Ureter (tissue), 1 donor: Measurements from ENCODE around the gene ANK3. TPM values are rescaled to one million over a fixed set of nuclear protein-coding genes. Genes with fewer than 3 reads are reported as not detected.

Experiments
- DNase-seq: peaks from one replicate; pipeline ENCODE4 v3.0.0-alpha.2; 2020; ENCODE audit warnings: low spot score
- total RNA-seq: library from RNA; stranded (reverse); gene quantifications from one replicate; pipeline ENCODE4 v1.2.4, GENCODE V29; 2023
- donor health status: DM: yes; HTN: yes; CAD: no.

Gene ANK3
- total RNA-seq, 1 donor from 2014 or later = 86.0 TPM

- no peak for DNase-seq
Measured at GRCh38 chr10:60377955-60378354, 11.7 kb downstream of the ANK3 start.

GRCh38 chr10:60377042-60377352 lies 12.7 kb downstream of the ANK3 start:
- no peak for DNase-seq

DNA sequence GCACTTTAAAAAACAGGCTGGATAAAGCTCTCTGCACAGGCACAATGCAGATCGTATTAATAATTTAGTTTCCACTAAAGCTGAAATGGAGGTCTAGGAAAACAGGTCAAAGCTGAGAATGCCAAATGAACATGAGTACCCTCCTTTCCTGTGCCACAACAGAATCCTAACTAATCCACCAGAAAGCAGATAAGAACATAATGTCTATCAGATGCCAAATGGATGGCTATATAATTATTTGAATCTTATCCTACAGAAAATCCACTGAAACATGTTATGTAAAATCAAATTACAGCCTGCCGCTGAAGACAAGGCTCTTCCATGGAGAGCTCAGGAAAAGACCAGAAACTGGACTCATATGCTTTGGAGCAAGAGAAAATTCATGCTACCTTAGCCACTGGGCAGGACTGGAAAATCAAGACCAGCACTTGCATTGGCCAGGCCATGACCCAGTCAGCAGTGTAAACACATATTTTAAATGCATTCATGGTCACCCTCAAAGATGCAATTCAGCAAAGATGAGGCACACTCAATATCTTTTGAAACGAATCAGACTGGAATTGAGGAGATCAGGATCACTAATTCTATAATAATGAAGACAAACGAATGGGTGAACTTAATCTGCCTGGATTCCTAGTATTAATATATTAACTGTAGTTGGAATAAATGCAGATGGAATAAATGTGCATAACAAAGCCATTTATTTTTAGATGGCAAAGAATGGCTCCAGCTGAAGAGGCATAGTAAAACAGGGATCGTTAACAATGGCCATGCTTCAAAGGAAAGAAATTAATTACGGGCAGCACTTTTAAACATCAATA lies 13.2 kb downstream of the ANK3 start:
- DNase-seq = no peak

DNA sequence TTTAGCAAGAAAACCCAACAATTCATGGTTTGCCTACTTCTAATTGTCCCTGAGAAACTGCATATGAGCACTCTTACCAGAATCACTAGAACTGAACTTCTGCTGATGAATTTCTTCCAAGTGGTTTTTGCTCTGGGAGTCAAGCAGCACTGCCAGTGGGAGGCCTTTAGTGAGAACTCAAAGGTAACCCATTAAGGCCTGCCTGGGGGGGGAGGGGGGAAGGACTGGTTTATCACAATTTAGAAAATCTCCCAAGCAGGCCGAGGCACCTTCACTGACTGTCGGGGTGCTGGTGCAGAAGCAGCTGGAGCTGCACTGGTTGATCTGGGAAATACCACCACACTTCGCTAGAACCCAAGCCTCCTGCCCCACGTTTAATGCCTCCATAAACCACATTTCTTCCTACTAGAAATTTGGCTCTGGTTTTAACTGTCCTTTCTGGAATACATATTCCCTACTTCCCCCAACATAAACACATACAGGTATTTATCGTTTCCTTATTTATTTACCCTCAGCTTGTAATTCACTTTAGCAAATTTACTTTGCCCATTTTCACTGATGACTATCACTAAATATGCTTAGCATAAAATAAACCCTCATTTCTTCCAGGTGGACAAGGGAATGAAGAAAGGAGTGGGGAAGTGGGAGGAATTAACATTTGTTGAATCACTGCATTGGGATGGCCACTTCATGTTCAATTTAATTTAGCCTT lies 14.2 kb downstream of the ANK3 start:
- no peak for DNase-seq

DNA sequence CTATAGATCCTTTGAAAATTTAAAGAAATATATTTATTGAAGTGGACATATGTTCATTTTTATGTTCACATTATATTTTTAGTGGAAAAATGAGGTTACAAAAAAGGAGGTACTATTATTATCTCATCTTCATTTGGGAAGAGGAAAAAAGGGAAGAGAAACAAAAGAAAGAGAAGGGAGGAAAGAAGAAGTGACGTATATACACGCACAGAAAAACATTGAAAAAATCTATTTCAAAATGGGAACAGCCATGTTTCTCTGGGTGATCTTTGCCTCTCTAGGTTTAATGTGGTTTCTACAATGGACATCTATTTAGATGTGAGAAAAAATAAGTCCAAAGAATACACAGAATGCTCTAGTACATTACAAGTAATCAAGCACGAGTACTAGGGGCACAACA lies 14.8 kb downstream of the ANK3 start:
- no peak for DNase-seq

DNA sequence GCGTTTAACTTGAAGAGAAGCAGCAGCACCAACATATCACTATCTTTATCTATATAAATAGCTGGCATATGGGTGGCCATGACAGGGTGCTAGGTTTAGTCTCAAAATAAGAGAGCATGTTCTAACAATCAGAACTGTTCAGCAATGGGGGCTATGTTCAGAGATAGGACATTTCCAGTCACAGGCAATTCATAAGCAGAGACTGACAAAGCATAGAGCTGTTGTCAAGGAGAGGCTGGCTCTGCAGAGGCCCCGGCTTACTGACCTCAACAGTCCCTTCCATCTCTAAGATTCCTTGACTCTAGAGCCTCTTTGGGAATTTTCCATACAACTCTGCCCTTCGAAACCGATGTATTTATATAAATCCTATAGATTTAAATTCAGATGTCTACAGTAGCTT lies 17.2 kb downstream of the ANK3 start:
- no peak for DNase-seq

DNA sequence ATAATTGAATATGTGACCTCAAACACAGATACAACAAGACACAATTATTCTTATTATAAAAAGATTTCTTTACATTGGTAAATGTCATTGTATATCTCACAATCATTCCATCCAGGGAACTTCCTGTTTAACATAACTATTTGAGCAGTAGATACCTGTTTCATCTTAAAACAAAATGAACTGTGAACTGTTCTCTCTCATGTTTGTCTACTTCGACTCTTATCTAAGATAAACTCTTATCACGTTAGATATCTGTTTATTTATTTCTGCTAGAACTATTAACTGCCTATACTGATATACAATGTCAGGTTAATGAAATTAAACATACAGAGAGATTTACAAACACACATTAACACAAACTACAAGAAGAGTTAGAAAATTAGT lies 20.1 kb downstream of the ANK3 start:
- DNase-seq = no peak

- DNase-seq = no peak
Measured at GRCh38 chr10:60368875-60369546, 20.7 kb downstream of the ANK3 start.

DNA sequence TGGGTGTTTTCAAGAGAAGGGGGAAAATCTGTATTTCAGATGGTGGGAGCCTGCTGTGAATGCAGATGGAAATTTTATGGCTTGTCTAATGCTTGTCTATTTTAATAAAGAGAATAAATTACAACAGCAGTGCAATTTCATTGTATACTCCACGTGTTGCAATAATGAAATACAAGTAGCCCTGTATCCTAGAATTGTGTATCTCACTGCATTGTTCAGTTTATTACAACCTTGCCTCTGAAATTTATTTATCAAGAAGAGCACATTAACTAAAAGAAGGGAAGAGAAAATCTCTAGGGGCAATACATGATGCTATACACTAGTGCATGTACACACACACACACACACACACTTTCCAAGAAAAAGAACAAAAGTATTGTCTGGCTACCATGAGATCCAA lies 21.8 kb downstream of the ANK3 start:
- no peak for DNase-seq

DNA sequence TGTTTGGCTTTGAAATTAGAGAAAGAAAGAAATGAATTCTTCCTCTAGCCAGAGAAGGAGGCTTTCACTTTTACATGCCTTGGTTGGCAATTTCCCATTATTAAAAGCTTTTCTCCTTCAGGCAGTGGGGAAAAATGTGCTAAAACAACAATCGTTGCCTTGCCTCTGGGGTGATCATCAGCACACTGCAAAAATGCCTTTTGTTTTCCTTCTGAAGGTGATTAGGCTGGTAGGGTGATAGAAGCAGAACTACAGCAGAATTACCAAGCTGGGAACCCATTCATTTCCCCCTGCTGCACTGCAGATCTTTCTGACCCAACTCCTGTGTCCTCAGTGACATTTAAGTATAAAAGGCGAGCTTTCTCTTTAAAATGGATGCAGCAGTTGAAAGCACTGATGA lies 22.2 kb downstream of the ANK3 start:
- no peak for DNase-seq

DNA sequence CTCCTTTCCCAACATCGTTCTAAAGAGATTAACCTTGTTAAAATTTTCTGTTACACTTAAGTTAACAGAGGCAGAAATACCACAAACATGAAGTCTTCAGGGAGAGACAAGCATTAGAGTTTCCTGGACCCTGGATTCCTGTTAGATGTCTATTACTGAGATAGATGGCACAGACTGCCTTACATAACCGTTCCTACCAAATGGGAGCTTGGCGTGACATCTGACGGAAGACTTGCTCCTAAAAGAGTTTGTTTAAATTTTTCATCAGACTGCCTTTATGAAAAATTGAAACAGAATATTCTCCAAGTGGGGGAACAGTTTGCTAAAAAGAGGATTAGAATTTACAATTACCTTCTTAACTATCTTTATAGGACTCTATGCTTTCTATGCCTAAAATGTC lies 22.7 kb downstream of the ANK3 start:
- no peak for DNase-seq

DNA sequence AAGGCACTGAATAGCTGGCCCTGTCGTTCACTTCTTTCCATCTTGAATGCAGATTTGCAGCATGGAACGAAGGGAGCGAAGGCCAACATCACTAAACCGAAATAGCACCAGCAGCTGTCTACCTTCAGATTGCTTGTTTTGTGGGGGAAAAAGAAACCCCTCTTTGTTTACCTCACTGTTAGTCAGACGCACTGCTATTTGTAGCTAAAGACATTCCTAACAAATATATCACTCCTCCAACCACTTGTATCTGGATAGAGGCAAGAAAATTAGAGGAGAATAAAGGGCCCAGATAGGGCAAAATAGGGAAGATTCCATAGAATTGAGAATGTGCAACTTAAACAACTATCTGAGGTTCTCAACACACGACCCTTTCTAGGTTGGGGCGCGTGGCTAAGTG lies 26.5 kb downstream of the ANK3 start:
- no peak for DNase-seq

- no peak for DNase-seq
Measured at GRCh38 chr10:60362461-60362860, 27.2 kb downstream of the ANK3 start.

DNA sequence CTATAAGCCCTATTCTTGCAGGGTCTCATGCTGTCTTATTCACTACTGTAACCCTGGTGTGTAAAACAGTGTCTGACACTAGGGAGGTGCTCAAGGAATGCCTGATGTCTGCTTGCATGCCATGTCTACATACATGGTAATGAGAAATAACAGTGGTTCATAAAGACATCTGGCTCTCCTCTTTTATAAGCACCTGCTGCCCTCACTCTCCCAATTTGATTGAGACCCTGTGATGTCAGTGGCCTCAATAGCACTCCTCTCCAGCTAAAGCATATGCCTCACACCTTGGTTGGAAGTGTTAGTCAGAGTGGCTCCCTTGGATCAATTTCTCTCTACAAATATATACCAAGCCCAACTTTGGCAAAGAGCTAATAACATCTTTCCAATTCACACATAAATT lies 30.6 kb downstream of the ANK3 start:
- DNase-seq = no peak

DNA sequence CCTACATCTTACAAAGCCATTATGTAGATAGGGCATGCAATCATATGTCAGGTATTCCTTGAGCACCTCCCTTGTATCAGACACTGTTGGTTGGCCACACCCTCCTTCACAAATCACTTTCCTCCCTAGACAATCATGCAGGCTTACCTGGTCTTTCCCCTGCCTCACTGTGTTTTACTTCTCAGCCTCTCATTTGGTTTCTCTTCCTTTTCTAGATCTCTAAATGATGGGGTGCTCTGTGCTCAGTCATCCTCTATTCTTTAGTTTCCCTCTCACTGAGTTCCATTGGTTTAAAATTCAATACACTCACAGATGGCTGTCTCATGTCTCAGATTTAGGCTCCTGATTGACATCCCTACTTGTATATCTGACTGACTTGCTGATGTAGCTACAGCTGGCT lies 31.4 kb downstream of the ANK3 start:
- DNase-seq = no peak

- no peak for DNase-seq
Measured at GRCh38 chr10:60353519-60354258, 36.0 kb downstream of the ANK3 start.

DNA sequence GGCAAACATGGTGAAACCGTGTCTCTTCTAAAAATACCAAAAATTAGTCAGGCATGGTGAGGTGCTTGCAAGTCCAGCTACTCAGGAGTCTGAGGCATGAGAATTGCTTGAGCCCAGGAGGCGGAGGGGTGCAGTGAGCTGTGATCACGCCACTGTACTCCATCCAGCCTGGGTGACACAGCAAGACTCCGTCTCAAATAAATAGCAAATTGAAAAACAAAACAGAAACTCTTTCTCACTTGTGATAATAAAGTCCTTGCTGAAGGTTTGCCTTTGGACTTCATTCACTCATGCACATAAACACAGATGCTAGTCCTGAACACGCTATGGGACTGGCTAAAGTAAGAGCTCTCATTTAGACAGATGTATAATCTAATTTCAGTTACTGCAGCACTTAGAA lies 37.6 kb downstream of the ANK3 start:
- DNase-seq = no peak

GRCh38 chr10:60351191-60351853 lies 38.4 kb downstream of the ANK3 start:
- DNase-seq = no peak

DNA sequence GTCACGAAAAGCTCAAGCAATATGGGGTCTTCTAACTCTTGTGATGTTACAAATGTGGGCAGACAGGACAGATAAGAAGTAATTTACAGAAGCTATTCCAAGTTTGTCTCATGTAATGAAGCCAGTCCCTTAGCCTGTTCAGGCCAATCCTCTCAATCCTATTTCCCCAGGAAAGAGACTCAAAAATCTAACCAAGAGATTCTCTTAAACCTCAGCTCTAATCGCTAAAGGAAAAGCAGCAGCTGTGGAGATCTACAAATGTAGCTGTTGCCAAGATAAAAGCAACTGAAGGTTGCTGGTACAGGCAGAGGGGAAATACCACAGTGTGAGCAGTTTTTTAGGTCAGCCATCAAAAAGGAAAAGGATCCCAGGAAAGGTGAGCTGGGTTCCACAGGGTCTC lies 39.3 kb downstream of the ANK3 start:
- no peak for DNase-seq

DNA sequence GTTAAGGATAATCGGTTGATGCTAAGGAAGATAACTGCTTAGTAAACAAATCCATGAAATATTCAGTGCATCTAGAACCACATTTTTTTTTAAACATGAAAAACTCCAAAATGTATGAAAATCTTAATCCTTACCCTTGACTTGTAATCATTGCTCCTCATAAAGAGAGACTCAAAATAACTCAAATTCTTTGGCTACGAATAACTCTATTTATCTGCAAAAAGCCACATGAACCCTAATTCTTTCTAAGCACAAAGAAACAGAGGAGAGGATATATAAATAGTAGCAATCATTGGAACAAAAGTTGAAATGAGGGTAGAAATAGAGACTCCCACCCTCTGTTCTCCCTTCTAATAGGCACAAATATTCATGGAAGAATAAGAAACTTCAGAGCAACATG lies 40.2 kb downstream of the ANK3 start:
- DNase-seq = no peak

DNA sequence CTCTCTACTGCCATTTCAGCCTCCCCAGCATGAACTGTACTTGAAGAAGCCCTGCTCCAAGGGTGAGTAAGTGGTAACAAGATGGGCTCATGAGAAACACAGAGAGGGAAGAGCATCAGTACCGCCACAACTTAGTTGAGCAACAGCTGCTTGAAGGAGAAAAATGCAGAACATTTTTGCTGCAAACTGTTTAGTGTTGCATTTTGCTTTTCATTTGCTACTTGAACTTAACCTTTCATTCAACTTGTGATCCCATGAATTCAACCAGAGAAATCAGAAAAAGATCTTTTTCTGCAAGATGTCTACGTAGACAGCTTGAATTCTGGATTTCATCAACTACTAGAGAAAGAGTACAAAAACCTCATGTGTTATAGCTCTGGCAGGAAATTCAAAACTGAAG lies 40.7 kb downstream of the ANK3 start:
- no peak for DNase-seq

GRCh38 chr10:60347270-60347669 lies 42.4 kb downstream of the ANK3 start:
- DNase-seq = no peak
